Dendritic cell treated with granulocyte-macrophage colony-stimulating factor and Interleukin-4, amounts not matched to agents 40 ng/mL and 50 ng/mL, for 4 days (primary cell): Measurements from ENCODE around the gene OR11H6.
"Not testable (repeated sequence)": the region's sequence is repeated elsewhere in the genome, so short reads cannot be mapped to it uniquely, and the experiment has no call there.

Experiments
- H3K27ac Mint-ChIP-seq: one replicate; pipeline ENCODE4 v1.8.0; 2022; ENCODE audit warnings: mild to moderate bottlenecking, mixed read lengths
- H3K27me3 Mint-ChIP-seq: one replicate; pipeline ENCODE4 v1.8.0; 2022; ENCODE audit warnings: mild to moderate bottlenecking, mixed read lengths
- H3K36me3 Mint-ChIP-seq: one replicate; pipeline ENCODE4 v1.8.0; 2022; ENCODE audit warnings: low read depth, mixed read lengths
- H3K4me1 Mint-ChIP-seq: one replicate; pipeline ENCODE4 v1.8.0; 2022; ENCODE audit warnings: low read depth, mixed read lengths
- H3K4me3 Mint-ChIP-seq: one replicate; pipeline ENCODE4 v1.8.0; 2022; ENCODE audit warnings: mild to moderate bottlenecking, moderate library complexity, mixed read lengths
- H3K9me3 Mint-ChIP-seq: one replicate; pipeline ENCODE4 v1.8.0; 2022; ENCODE audit warnings: mixed read lengths
- intact Hi-C: fragments of 100-400 bp; cut with micrococcal nuclease; formaldehyde crosslinking; loops from one replicate; pipeline ENCODE4 v1.15.0; 2022

Gene OR11H6

GRCh38 chr14:20223410-20223809 lies at the start of gene OR11H6:
Gene OR11H6, plus strand, starts transcription at chr14:20223710. Its CDS starts 0 bp downstream, at chr14:20223710.
- no peak within 1 kb of the TSS for H3K27ac Mint-ChIP-seq
- no peaks in the 10 kb centered on the region for H3K36me3 Mint-ChIP-seq
- intact Hi-C loops = no loop called here
- no peaks in the 10 kb centered on the region for H3K4me1 Mint-ChIP-seq
- no peaks in the 10 kb centered on the region for H3K27me3 Mint-ChIP-seq
- H3K4me3 Mint-ChIP-seq = no peak within 1 kb of the TSS
- no peaks in the 10 kb centered on the region for H3K9me3 Mint-ChIP-seq

- H3K36me3 Mint-ChIP-seq, intact Hi-C loops, H3K27me3 Mint-ChIP-seq, H3K4me3 Mint-ChIP-seq, H3K9me3 Mint-ChIP-seq, H3K27ac Mint-ChIP-seq, H3K4me1 Mint-ChIP-seq: not testable (repeated sequence)
Measured at GRCh38 chr14:20174205-20174604, 49.3 kb upstream of the OR11H6 start.

- Mint-ChIP-seq H3K36me3 (no peaks in the 10 kb centered on the region), H3K27me3 (no peaks in the 10 kb centered on the region), H3K27ac (no peak overlapping the region), H3K4me3 (no peak overlapping the region), H3K4me1 (peaks cover 15% of the 10 kb centered on the region), H3K9me3 (no peaks in the 10 kb centered on the region)
- intact Hi-C loops = no loop called here
Measured at GRCh38 chr14:20176330-20176729, 47.2 kb upstream of the OR11H6 start.

GRCh38 chr14:20177433-20177974 lies 46.0 kb upstream of the OR11H6 start:
- H3K4me1 Mint-ChIP-seq = peaks cover 15% of the 10 kb centered on the region
- no peak overlapping the region for H3K27ac Mint-ChIP-seq
- H3K4me3 Mint-ChIP-seq = no peak overlapping the region
- H3K36me3 Mint-ChIP-seq = no peaks in the 10 kb centered on the region
- H3K27me3 Mint-ChIP-seq = no peaks in the 10 kb centered on the region
- intact Hi-C loops = no loop called here
- no peaks in the 10 kb centered on the region for H3K9me3 Mint-ChIP-seq

- Mint-ChIP-seq H3K4me3 (no peak overlapping the region), H3K27ac (peak overlapping the region; percentile 78), H3K27me3 (no peaks in the 10 kb centered on the region), H3K9me3 (no peaks in the 10 kb centered on the region), H3K4me1 (peaks cover 15% of the 10 kb centered on the region), H3K36me3 (no peaks in the 10 kb centered on the region)
- intact Hi-C loops = no loop called here
Measured at GRCh38 chr14:20179218-20179617, 44.3 kb upstream of the OR11H6 start.

- peak overlapping the region; percentile 42 for H3K4me3 Mint-ChIP-seq
- H3K4me1 Mint-ChIP-seq = peaks cover 15% of the 10 kb centered on the region
- H3K27me3 Mint-ChIP-seq = no peaks in the 10 kb centered on the region
- no peaks in the 10 kb centered on the region for H3K9me3 Mint-ChIP-seq
- intact Hi-C loops = no loop called here
- no peaks in the 10 kb centered on the region for H3K36me3 Mint-ChIP-seq
- peak overlapping the region; percentile 78 for H3K27ac Mint-ChIP-seq
Measured at GRCh38 chr14:20179880-20180279, 43.6 kb upstream of the OR11H6 start.

- Mint-ChIP-seq H3K36me3 (no peaks in the 10 kb centered on the region), H3K4me1 (peaks cover 15% of the 10 kb centered on the region), H3K4me3 (no peak overlapping the region), H3K27ac (peak overlapping the region; percentile 78), H3K27me3 (no peaks in the 10 kb centered on the region), H3K9me3 (no peaks in the 10 kb centered on the region)
- intact Hi-C loops = no loop called here
Measured at GRCh38 chr14:20180486-20180885, 43.0 kb upstream of the OR11H6 start.

GRCh38 chr14:20184181-20184580 lies 39.3 kb upstream of the OR11H6 start:
- H3K27ac Mint-ChIP-seq = no peak overlapping the region
- peaks cover 8% of the 10 kb centered on the region for H3K4me1 Mint-ChIP-seq
- intact Hi-C loops = no loop called here
- H3K27me3 Mint-ChIP-seq = peaks cover 7% of the 10 kb centered on the region
- no peaks in the 10 kb centered on the region for H3K9me3 Mint-ChIP-seq
- H3K4me3 Mint-ChIP-seq = no peak overlapping the region
- no peaks in the 10 kb centered on the region for H3K36me3 Mint-ChIP-seq

GRCh38 chr14:20190596-20190995 lies 32.9 kb upstream of the OR11H6 start, which contains the start of gene OR11G2:
Gene OR11G2, plus strand, starts transcription at chr14:20190896. Its CDS starts 6,542 bp downstream, at chr14:20197438.
- Mint-ChIP-seq H3K27ac (no peak within 1 kb of the TSS), H3K9me3 (no peaks in the 10 kb centered on the region), H3K4me1 (no peaks in the 10 kb centered on the region), H3K27me3 (peaks cover 12% of the 10 kb centered on the region), H3K36me3 (no peaks in the 10 kb centered on the region), H3K4me3 (no peak within 1 kb of the TSS)
- intact Hi-C loops = no loop called here

- Mint-ChIP-seq H3K36me3 (no peaks in the 10 kb centered on the region), H3K9me3 (no peaks in the 10 kb centered on the region), H3K27ac (no peak overlapping the region), H3K4me1 (no peaks in the 10 kb centered on the region), H3K4me3 (no peak overlapping the region), H3K27me3 (peaks cover 13% of the 10 kb centered on the region)
- intact Hi-C loops = no loop called here
Measured at GRCh38 chr14:20191396-20191795, 32.1 kb upstream of the OR11H6 start.

GRCh38 chr14:20194101-20194500 lies 29.4 kb upstream of the OR11H6 start:
- no peaks in the 10 kb centered on the region for H3K36me3 Mint-ChIP-seq
- no peaks in the 10 kb centered on the region for H3K9me3 Mint-ChIP-seq
- no peak overlapping the region for H3K27ac Mint-ChIP-seq
- no peak overlapping the region for H3K4me3 Mint-ChIP-seq
- intact Hi-C loops = no loop called here
- H3K27me3 Mint-ChIP-seq = peaks cover 6% of the 10 kb centered on the region
- peaks cover 7% of the 10 kb centered on the region for H3K4me1 Mint-ChIP-seq

- H3K27ac Mint-ChIP-seq, H3K9me3 Mint-ChIP-seq, H3K27me3 Mint-ChIP-seq, H3K36me3 Mint-ChIP-seq, H3K4me1 Mint-ChIP-seq, H3K4me3 Mint-ChIP-seq, intact Hi-C loops: not testable (repeated sequence)
Measured at GRCh38 chr14:20195170-20195569, 28.3 kb upstream of the OR11H6 start.

- H3K36me3 Mint-ChIP-seq = no peaks in the 10 kb centered on the region
- no peaks in the 10 kb centered on the region for H3K9me3 Mint-ChIP-seq
- no peak overlapping the region for H3K4me3 Mint-ChIP-seq
- H3K27ac Mint-ChIP-seq = no peak overlapping the region
- H3K4me1 Mint-ChIP-seq = peaks cover 7% of the 10 kb centered on the region
- peaks cover 5% of the 10 kb centered on the region for H3K27me3 Mint-ChIP-seq
- intact Hi-C loops = no loop called here
Measured at GRCh38 chr14:20195911-20196310, 27.6 kb upstream of the OR11H6 start.

- peaks cover 7% of the 10 kb centered on the region for H3K4me1 Mint-ChIP-seq
- H3K27ac Mint-ChIP-seq = no peak overlapping the region
- no peak overlapping the region for H3K4me3 Mint-ChIP-seq
- intact Hi-C loops = no loop called here
- H3K27me3 Mint-ChIP-seq = peaks cover 2% of the 10 kb centered on the region
- no peaks in the 10 kb centered on the region for H3K9me3 Mint-ChIP-seq
- H3K36me3 Mint-ChIP-seq = no peaks in the 10 kb centered on the region
Measured at GRCh38 chr14:20197459-20197858, 26.1 kb upstream of the OR11H6 start.

GRCh38 chr14:20198991-20199390 lies 24.5 kb upstream of the OR11H6 start:
- intact Hi-C loops = no loop called here
- Mint-ChIP-seq H3K27me3 (peaks cover 2% of the 10 kb centered on the region), H3K27ac (no peak overlapping the region), H3K4me3 (no peak overlapping the region), H3K9me3 (no peaks in the 10 kb centered on the region), H3K4me1 (peaks cover 7% of the 10 kb centered on the region), H3K36me3 (no peaks in the 10 kb centered on the region)
